22Rv1 (cell line): ENCODE data around the gene PRAME.

ENCODE experiments used
- ZFX ChIP-seq: fragments of 450-650 bp; IDR thresholded peaks from 2 replicates; pipeline ENCODE4 v1.6.1; 2017; ENCODE audit warnings: antibody characterized with exemption, borderline replicate concordance
- TF ChIP-seq, protein P1 (sequence below): fragments of 450-650 bp; IDR thresholded peaks from 2 replicates; pipeline ENCODE4 v1.5.1; 2017; ENCODE audit warnings: mild to moderate bottlenecking

- TF ChIP-seq, protein P1, sequence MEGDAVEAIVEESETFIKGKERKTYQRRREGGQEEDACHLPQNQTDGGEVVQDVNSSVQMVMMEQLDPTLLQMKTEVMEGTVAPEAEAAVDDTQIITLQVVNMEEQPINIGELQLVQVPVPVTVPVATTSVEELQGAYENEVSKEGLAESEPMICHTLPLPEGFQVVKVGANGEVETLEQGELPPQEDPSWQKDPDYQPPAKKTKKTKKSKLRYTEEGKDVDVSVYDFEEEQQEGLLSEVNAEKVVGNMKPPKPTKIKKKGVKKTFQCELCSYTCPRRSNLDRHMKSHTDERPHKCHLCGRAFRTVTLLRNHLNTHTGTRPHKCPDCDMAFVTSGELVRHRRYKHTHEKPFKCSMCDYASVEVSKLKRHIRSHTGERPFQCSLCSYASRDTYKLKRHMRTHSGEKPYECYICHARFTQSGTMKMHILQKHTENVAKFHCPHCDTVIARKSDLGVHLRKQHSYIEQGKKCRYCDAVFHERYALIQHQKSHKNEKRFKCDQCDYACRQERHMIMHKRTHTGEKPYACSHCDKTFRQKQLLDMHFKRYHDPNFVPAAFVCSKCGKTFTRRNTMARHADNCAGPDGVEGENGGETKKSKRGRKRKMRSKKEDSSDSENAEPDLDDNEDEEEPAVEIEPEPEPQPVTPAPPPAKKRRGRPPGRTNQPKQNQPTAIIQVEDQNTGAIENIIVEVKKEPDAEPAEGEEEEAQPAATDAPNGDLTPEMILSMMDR = no peak
- TF ChIP-seq ZFX = no peak
Observed at GRCh38 chr22:22579869-22580604, 21.0 kb upstream of the PRAME start.
